ENCODE results near the gene SMIM10.

DNA sequence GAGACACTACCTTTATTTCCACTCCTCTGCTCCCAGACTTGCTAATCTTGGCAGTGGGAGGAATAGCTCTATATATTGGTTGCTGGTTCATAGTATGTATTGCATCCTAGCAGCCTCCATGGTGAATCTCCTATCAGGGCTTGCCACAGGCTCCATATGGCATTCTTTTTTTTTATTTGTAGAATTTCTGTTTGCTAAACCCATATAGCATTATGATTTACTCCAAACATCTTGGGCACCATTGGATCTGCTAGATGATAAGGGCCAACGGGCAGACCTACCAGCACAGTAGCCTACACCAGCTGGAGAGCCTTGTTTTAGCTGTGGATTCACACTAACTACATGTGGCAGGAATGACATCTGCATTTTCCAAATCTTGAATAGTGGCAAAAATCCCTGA, 6.9 kb downstream of the SMIM10 start:
- TF ChIP-seq, protein P1, sequence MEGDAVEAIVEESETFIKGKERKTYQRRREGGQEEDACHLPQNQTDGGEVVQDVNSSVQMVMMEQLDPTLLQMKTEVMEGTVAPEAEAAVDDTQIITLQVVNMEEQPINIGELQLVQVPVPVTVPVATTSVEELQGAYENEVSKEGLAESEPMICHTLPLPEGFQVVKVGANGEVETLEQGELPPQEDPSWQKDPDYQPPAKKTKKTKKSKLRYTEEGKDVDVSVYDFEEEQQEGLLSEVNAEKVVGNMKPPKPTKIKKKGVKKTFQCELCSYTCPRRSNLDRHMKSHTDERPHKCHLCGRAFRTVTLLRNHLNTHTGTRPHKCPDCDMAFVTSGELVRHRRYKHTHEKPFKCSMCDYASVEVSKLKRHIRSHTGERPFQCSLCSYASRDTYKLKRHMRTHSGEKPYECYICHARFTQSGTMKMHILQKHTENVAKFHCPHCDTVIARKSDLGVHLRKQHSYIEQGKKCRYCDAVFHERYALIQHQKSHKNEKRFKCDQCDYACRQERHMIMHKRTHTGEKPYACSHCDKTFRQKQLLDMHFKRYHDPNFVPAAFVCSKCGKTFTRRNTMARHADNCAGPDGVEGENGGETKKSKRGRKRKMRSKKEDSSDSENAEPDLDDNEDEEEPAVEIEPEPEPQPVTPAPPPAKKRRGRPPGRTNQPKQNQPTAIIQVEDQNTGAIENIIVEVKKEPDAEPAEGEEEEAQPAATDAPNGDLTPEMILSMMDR (conservative IDR thresholded peaks at IDR 0.05; ENCODE audit: low read depth, low read length) = no peak
- no peak for TF ChIP-seq EZH2 (IDR thresholded peaks at IDR 0.05; ENCODE audit: borderline replicate concordance, low read depth, low read length, poor library complexity, severe bottlenecking)

Data from A673 (cell line).